HepG2 (cell line): Measurements from ENCODE around the gene MIB2. TPM values are rescaled to one million over a fixed set of nuclear protein-coding genes. Genes with fewer than 3 reads are reported as not detected.

Source experiments
- ATF7-NPFF ChIP-seq: sonication (generic); formaldehyde crosslinking; IDR thresholded peaks from 2 replicates; pipeline ENCODE4 v1.8.1; 2023; ENCODE audit warnings: mild to moderate bottlenecking, low read depth, missing genetic modification reagents, moderate library complexity
- ERF ChIP-seq: IDR thresholded peaks from 2 replicates; pipeline ENCODE4 v1.6.1; 2018; ENCODE audit warnings: missing biosample characterization, missing genetic modification reagents
- MED13 ChIP-seq: sonication (generic); formaldehyde crosslinking; IDR thresholded peaks from 2 replicates; pipeline ENCODE4 v1.5.0; 2020; ENCODE audit warnings: missing genetic modification reagents
- NFKBIZ ChIP-seq: IDR thresholded peaks from 2 replicates; pipeline ENCODE4 v1.6.1; 2018; ENCODE audit warnings: missing genetic modification reagents, missing compliant biosample characterization
- PITX1 ChIP-seq: sonication (generic); formaldehyde crosslinking; IDR thresholded peaks from 2 replicates; pipeline ENCODE4 v1.5.1; 2020; ENCODE audit warnings: mild to moderate bottlenecking, missing genetic modification reagents
- POLR2G ChIP-seq: fragments of 200-400 bp; formaldehyde crosslinking; IDR thresholded peaks from 2 replicates; pipeline ENCODE4 v1.6.1; 2018; ENCODE audit warnings: mild to moderate bottlenecking, low read depth, low read length, moderate library complexity
- RBFOX2 ChIP-seq: fragments of 200-400 bp; formaldehyde crosslinking; IDR thresholded peaks from 2 replicates; pipeline ENCODE4 v1.6.1; 2017; ENCODE audit warnings: low read depth, mild to moderate bottlenecking, low read length
- SMARCC2 ChIP-seq: fragments of 450-650 bp; IDR thresholded peaks from 2 replicates; pipeline ENCODE4 v1.6.1; 2017; ENCODE audit warnings: antibody characterized with exemption, mild to moderate bottlenecking
- SNAPC2 ChIP-seq: sonication (generic); formaldehyde crosslinking; IDR thresholded peaks from 2 replicates; pipeline ENCODE4 v1.8.1; 2022; ENCODE audit warnings: mild to moderate bottlenecking, missing genetic modification reagents
- ZNF234 ChIP-seq: sonication (generic); formaldehyde crosslinking; conservative IDR thresholded peaks from 2 replicates; pipeline ENCODE4 v1.5.1; 2020; ENCODE audit warnings: mild to moderate bottlenecking, missing genetic modification reagents
- ZNF251 ChIP-seq: sonication (generic); formaldehyde crosslinking; IDR thresholded peaks from 2 replicates; pipeline ENCODE4 v1.9.0; 2021; ENCODE audit warnings: mild to moderate bottlenecking, missing genetic modification reagents
- ZNF431 ChIP-seq: sonication (generic); formaldehyde crosslinking; IDR thresholded peaks from 2 replicates; pipeline ENCODE4 v1.9.0; 2022; ENCODE audit warnings: missing genetic modification reagents, low read depth, mild to moderate bottlenecking, borderline replicate concordance
- polyA plus RNA-seq, 8 experiments: library from polyadenylated mRNA; depleted of rRNA in 3 of 8; stranded (reverse) in 7 of 8; unstranded in 1 of 8; fragments of >200 nt; fragmentation: Illumina TruSeq in 4 of 8; extraction: Trizol in 4 of 8; gene quantifications; 2 replicates each; pipeline versions ENCODE4 v1.2.1 to v1.2.3, GENCODE V29; 2011 to 2016; ENCODE audit warnings: low read depth in 4 of 8, missing spikeins in 1 of 8, mixed read lengths in 1 of 8; ENCODE audit not compliant: insufficient read depth in 1 of 8
- total RNA-seq, 5 experiments: library from RNA; depleted of rRNA; stranded (reverse); fragments of >200 nt; fragmentation: Illumina TruSeq; extraction: Trizol; gene quantifications; 2 replicates each; pipeline ENCODE4 v1.2.3, GENCODE V29; 2016; ENCODE audit warnings: low read depth in 1 of 5
- TF ChIP-seq, protein P1 (sequence below): sonication (generic); formaldehyde crosslinking; IDR thresholded peaks from 2 replicates; pipeline ENCODE4 v1.5.0; 2020; ENCODE audit warnings: mild to moderate bottlenecking, missing genetic modification reagents
- TF ChIP-seq, protein P2 (sequence below): sonication (generic); formaldehyde crosslinking; IDR thresholded peaks from 2 replicates; pipeline ENCODE4 v1.9.0; 2021; ENCODE audit warnings: mild to moderate bottlenecking, missing genetic modification reagents
- TF ChIP-seq, protein P3 (sequence below): IDR thresholded peaks from 2 replicates; pipeline ENCODE4 v1.6.1; 2012; ENCODE audit warnings: low read depth, low read length, improper control_type of control experiment
- TF ChIP-seq, protein P4 (sequence below): IDR thresholded peaks from 2 replicates; pipeline ENCODE4 v1.6.1; 2012; ENCODE audit warnings: inconsistent platforms
- TF ChIP-seq, protein P5 (sequence below): sonication (generic); formaldehyde crosslinking; IDR thresholded peaks from 2 replicates; pipeline ENCODE4 v1.8.0; 2022; ENCODE audit warnings: mild to moderate bottlenecking, missing genetic modification reagents, moderate library complexity

MIB2 gene
- total and polyA plus RNA-seq, 2 of the 13 experiments (the other 11 are each of a cell fraction or from before 2014, with no cell fraction given): 19.9 to 30.4 TPM

DNA sequence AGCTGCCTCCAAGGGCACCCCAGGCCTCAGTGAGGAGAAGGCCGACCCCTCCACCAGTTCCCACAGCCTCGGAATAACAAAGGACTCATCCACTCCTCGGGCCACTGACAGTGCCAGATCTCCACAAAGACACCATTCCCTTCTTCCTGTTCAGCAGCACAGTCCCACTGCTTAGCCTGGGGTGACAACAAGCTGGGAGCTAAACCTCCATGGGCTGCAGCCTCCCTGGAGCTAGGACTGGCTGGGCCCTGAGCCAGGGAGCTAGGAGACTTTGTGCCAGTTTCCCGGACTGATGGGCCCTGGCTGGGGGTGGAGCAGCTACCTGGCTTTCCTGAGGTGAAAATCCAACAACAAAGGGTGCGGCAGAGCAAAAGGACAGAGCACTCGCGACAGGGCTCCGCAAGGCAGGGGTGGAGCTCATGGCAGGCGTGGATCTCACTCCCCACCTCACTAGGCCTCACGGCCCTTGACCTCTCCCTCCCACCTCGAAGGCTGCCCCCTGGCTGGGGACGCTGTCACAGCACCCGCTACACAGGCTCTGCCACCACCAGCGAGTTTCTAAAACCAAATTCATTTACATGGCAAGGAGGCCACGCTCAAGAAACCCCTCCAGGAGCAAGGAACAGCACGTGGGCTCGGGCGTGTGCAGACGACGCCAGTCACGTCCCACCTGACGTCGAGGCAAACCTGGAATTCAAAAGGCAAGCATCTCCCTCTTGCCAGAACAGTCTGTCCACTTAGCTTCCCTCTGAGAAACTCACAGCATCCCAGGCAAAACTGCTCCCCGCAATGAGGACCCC lies 63.5 kb downstream of the MIB2 start (continued):
- TF ChIP-seq, protein P1, sequence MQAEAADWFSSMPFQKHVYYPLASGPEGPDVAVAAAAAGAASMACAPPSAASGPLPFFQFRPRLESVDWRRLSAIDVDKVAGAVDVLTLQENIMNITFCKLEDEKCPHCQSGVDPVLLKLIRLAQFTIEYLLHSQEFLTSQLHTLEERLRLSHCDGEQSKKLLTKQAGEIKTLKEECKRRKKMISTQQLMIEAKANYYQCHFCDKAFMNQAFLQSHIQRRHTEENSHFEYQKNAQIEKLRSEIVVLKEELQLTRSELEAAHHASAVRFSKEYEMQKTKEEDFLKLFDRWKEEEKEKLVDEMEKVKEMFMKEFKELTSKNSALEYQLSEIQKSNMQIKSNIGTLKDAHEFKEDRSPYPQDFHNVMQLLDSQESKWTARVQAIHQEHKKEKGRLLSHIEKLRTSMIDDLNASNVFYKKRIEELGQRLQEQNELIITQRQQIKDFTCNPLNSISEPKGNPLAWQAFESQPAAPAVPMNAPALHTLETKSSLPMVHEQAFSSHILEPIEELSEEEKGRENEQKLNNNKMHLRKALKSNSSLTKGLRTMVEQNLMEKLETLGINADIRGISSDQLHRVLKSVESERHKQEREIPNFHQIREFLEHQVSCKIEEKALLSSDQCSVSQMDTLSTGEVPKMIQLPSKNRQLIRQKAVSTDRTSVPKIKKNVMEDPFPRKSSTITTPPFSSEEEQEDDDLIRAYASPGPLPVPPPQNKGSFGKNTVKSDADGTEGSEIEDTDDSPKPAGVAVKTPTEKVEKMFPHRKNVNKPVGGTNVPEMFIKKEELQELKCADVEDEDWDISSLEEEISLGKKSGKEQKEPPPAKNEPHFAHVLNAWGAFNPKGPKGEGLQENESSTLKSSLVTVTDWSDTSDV: no peak
- TF ChIP-seq SNAPC2 (CRISPR knock-in tag) (no peak), ATF7-NPFF (CRISPR knock-in tag) (0 out of 2 replicates have a peak, but pooled peaks have one; percentile 41), RBFOX2 (0 out of 2 replicates have a peak, but pooled peaks have one; percentile 39), PITX1 (CRISPR knock-in tag) (peak; percentile 90), ZNF251 (CRISPR knock-in tag) (no peak), SMARCC2 (no peak), ERF (CRISPR knock-in tag) (peak; percentile 69), ZNF234 (no peak), MED13 (no peak), ZNF431 (CRISPR knock-in tag) (0 out of 2 replicates have a peak, but pooled peaks have one; percentile 27), NFKBIZ (CRISPR knock-in tag) (peak; percentile 52; the same call in 1 of the 2 replicates), POLR2G (peak; percentile 43; the same call in 1 of the 2 replicates)
- TF ChIP-seq, protein P2, sequence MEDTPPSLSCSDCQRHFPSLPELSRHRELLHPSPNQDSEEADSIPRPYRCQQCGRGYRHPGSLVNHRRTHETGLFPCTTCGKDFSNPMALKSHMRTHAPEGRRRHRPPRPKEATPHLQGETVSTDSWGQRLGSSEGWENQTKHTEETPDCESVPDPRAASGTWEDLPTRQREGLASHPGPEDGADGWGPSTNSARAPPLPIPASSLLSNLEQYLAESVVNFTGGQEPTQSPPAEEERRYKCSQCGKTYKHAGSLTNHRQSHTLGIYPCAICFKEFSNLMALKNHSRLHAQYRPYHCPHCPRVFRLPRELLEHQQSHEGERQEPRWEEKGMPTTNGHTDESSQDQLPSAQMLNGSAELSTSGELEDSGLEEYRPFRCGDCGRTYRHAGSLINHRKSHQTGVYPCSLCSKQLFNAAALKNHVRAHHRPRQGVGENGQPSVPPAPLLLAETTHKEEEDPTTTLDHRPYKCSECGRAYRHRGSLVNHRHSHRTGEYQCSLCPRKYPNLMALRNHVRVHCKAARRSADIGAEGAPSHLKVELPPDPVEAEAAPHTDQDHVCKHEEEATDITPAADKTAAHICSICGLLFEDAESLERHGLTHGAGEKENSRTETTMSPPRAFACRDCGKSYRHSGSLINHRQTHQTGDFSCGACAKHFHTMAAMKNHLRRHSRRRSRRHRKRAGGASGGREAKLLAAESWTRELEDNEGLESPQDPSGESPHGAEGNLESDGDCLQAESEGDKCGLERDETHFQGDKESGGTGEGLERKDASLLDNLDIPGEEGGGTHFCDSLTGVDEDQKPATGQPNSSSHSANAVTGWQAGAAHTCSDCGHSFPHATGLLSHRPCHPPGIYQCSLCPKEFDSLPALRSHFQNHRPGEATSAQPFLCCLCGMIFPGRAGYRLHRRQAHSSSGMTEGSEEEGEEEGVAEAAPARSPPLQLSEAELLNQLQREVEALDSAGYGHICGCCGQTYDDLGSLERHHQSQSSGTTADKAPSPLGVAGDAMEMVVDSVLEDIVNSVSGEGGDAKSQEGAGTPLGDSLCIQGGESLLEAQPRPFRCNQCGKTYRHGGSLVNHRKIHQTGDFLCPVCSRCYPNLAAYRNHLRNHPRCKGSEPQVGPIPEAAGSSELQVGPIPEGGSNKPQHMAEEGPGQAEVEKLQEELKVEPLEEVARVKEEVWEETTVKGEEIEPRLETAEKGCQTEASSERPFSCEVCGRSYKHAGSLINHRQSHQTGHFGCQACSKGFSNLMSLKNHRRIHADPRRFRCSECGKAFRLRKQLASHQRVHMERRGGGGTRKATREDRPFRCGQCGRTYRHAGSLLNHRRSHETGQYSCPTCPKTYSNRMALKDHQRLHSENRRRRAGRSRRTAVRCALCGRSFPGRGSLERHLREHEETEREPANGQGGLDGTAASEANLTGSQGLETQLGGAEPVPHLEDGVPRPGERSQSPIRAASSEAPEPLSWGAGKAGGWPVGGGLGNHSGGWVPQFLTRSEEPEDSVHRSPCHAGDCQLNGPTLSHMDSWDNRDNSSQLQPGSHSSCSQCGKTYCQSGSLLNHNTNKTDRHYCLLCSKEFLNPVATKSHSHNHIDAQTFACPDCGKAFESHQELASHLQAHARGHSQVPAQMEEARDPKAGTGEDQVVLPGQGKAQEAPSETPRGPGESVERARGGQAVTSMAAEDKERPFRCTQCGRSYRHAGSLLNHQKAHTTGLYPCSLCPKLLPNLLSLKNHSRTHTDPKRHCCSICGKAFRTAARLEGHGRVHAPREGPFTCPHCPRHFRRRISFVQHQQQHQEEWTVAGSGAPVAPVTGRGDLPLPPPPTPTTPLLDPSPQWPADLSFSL (CRISPR knock-in tag): no peak
- TF ChIP-seq, protein P3, sequence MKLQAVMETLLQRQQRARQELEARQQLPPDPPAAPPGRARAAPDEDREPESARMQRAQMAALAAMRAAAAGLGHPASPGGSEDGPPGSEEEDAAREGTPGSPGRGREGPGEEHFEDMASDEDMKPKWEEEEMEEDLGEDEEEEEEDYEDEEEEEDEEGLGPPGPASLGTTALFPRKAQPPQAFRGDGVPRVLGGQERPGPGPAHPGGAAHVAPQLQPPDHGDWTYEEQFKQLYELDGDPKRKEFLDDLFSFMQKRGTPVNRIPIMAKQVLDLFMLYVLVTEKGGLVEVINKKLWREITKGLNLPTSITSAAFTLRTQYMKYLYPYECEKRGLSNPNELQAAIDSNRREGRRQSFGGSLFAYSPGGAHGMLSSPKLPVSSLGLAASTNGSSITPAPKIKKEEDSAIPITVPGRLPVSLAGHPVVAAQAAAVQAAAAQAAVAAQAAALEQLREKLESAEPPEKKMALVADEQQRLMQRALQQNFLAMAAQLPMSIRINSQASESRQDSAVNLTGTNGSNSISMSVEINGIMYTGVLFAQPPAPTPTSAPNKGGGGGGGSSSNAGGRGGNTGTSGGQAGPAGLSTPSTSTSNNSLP: no peak
- TF ChIP-seq, protein P4, sequence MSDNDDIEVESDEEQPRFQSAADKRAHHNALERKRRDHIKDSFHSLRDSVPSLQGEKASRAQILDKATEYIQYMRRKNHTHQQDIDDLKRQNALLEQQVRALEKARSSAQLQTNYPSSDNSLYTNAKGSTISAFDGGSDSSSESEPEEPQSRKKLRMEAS: peak; percentile 92
- TF ChIP-seq, protein P5, sequence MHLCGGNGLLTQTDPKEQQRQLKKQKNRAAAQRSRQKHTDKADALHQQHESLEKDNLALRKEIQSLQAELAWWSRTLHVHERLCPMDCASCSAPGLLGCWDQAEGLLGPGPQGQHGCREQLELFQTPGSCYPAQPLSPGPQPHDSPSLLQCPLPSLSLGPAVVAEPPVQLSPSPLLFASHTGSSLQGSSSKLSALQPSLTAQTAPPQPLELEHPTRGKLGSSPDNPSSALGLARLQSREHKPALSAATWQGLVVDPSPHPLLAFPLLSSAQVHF: 0 out of 2 replicates have a peak, but pooled peaks have one; percentile 39
